SK-N-SH (cell line): ENCODE results near the gene CCDC102A.
"Not testable (repeated sequence)": the region's sequence is repeated elsewhere in the genome, so short reads cannot be mapped to it uniquely, and the experiment has no call there.

Experiments used
- CTCF ChIP-seq: fragments of 200-600 bp; sonication (generic); IDR thresholded peaks from 2 replicates; pipeline ENCODE4 v1.6.1; 2017; ENCODE audit warnings: antibody characterized with exemption, mild to moderate bottlenecking, moderate library complexity
- EZH2phosphoT487 ChIP-seq: fragments of 200-600 bp; sonication (generic); IDR thresholded peaks from 2 replicates; pipeline ENCODE4 v1.6.1; 2017; ENCODE audit warnings: low read depth, mixed run types, mild to moderate bottlenecking, antibody characterized with exemption, moderate library complexity, borderline replicate concordance
- GABPA ChIP-seq: IDR thresholded peaks from 2 replicates; pipeline ENCODE4 v1.4.0; 2012; ENCODE audit warnings: low read depth, mild to moderate bottlenecking
- MXI1 ChIP-seq: IDR thresholded peaks from 2 replicates; pipeline ENCODE4 v1.6.1; 2012; ENCODE audit warnings: mild to moderate bottlenecking, low read depth, low read length, improper control_type of control experiment
- REST ChIP-seq: IDR thresholded peaks from 2 replicates; pipeline ENCODE4 v1.6.1; 2012; ENCODE audit warnings: mild to moderate bottlenecking, low read depth, low read length, moderate library complexity
- RFX5 ChIP-seq: IDR thresholded peaks from 2 replicates; pipeline ENCODE4 v1.6.1; 2012; ENCODE audit warnings: mild to moderate bottlenecking, improper control_type of control experiment, low read length

- not testable (repeated sequence) for TF ChIP-seq GABPA, EZH2phosphoT487, MXI1, RFX5, REST, CTCF
These were observed 32.4 kb upstream of the CCDC102A start for GRCh38 chr16:57568772-57569171.
